Stimulated activated CD8-positive, alpha-beta memory T cell treated with anti-CD3 and anti-CD28 coated beads, Interleukin-12 subunit alpha, Interleukin-12 subunit beta, amount 100 ng/mL, for 24 hours (primary cell): ENCODE data around the gene PITPNC1.
"Not testable (repeated sequence)": the region's sequence is repeated elsewhere in the genome, so short reads cannot be mapped to it uniquely, and the experiment has no call there.

Source experiments
- DNase-seq: peaks from one replicate; pipeline ENCODE4 v3.0.0-alpha.2; 2020; ENCODE audit errors: extremely low read depth

PITPNC1 gene

GRCh38 chr17:67376737-67377487, at the start of gene PITPNC1:
PITPNC1 (plus strand) TSS chr17:67377281.
- peak; percentile 62 for DNase-seq

- no peak for DNase-seq
Measured at GRCh38 chr17:67328026-67328425, 49.1 kb upstream of the PITPNC1 start.

GRCh38 chr17:67331381-67332161, 45.5 kb upstream of the PITPNC1 start:
- DNase-seq, result not testable (repeated sequence)

GRCh38 chr17:67332162-67332508, 44.9 kb upstream of the PITPNC1 start:
- DNase-seq, result not testable (repeated sequence)

- DNase-seq, result no peak
Measured at GRCh38 chr17:67335245-67335835, 41.7 kb upstream of the PITPNC1 start.

DNA sequence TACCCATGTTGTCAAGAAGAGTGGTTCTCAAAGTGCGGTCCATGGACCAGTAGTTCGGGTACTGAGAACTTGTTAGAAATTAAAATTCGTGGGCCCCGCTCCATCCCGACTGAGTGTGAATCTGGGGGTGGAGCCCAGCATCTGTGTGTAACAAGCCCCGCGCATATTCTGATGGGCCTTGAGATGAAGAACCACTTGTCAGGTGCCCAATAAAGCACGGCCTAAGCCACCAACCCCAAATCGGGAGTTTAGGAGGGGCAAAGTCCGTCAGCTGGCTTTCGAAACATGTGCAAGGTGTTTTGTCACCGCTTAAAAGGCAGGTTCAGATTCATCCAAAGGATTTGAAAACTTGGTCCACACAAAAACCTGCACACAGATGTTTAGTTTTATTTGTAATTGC, 40.2 kb upstream of the PITPNC1 start:
- DNase-seq, result no peak

GRCh38 chr17:67338353-67338752, 38.7 kb upstream of the PITPNC1 start:
- DNase-seq, result not testable (repeated sequence)

GRCh38 chr17:67343237-67343636, 33.8 kb upstream of the PITPNC1 start:
- DNase-seq, result no peak

DNA sequence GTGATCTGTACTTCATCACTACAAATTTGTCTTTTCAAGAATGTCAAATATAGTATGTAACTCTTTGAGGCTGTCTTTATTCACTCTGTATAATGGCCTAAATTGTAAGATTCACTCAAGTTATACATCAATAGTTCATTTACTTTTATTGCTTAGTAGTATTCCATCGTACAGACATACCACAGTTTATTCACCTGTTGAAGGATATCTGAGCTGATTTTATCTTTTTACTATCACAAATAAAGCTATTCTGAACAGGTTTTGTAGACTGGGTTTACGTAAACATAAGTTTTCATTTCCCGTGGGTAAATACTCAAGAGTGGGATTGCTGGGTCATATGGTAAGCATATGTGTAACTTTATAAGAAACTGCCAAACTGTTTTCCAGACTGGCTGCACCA, 29.3 kb upstream of the PITPNC1 start:
- DNase-seq, result no peak

GRCh38 chr17:67349420-67349819, 27.7 kb upstream of the PITPNC1 start:
- no peak for DNase-seq

DNA sequence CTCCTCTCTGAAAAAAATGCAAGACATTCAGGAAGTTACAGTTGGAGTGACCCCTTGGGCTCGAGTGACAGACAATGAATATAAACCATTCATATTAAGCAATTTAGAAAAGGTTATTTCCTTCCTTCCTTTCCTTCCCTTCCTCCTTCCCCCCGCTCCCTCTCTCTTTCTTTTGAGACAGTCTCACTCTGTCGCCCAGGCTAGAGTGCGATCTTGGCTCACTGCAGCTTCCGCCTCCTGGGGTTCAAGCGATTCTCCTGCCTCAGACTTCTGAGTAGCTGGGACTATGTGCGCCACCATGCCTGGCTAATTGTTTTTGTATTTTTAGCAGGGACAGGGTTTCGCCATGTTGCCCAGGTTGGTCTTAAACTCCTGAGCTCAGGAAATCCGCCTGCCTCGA, 23.9 kb upstream of the PITPNC1 start:
- DNase-seq, result no peak

GRCh38 chr17:67353929-67354574, 23.0 kb upstream of the PITPNC1 start:
- no peak for DNase-seq

- DNase-seq, result no peak
Measured at GRCh38 chr17:67358612-67359011, 18.5 kb upstream of the PITPNC1 start.

- no peak for DNase-seq
Measured at GRCh38 chr17:67359960-67360791, 16.9 kb upstream of the PITPNC1 start.

- DNase-seq, result no peak
Measured at GRCh38 chr17:67360880-67361279, 16.2 kb upstream of the PITPNC1 start.

DNA sequence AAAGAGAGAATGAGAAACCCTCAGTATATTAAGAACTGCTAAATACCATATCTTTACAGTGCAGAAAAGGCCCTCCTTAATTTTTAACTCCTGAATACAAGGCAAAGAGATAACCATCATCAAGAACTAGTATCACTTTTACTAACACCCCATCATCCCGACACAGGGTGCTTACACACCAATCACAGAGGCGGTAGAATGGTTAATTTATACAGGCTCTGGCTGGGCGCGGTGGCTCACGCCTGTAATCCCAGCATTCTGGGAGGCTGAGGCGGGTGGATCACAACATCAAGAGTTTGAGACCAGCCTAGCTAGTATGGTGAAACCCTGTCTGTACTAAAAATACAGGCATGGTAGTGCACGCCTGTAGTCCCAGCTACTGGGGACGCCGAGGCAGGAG, 14.9 kb upstream of the PITPNC1 start:
- DNase-seq, result no peak

- no peak for DNase-seq
Measured at GRCh38 chr17:67364847-67365737, 12.0 kb upstream of the PITPNC1 start.

DNA sequence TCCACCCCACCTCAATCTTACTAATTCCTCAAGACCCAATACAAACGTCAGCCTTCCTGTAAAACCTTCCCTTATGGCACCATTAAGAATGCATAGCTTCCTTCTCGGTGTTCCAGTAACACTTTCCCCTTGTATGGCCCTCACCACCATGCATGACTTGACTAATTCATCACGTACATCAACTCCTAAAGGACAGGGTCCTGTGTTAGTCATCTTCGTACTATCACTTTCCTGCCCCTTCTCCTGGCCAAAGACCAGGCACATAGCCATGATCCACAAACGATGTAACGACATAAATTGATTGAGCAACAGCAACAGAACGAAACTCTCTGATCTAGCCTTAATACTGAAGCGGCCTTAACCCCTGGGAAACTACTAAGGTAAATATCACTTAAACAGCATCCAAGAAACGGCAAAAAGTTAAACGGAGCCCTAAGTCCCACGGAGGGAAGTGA, 11.3 kb upstream of the PITPNC1 start:
- no peak for DNase-seq

- peak; percentile 87 for DNase-seq
Measured at GRCh38 chr17:67366193-67367157, 10.6 kb upstream of the PITPNC1 start, which contains the start of gene PSMD12. PSMD12 (minus strand) TSS chr17:67366577; CDS start chr17:67366519, 58 bp downstream.
